OCI-LY3 (cell line): ENCODE measurements around the gene DNAJA4.

ENCODE experiments used
- EZH2phosphoT487 ChIP-seq: fragments of 200-600 bp; shearing (Covaris generic); IDR thresholded peaks from 2 replicates; pipeline ENCODE4 v1.6.1; 2018; ENCODE audit warnings: antibody characterized with exemption, mixed run types, low read depth
- TF ChIP-seq, protein P1 (sequence below): fragments of 200-600, 300-600 bp; sonication (generic); IDR thresholded peaks from 2 replicates; pipeline ENCODE4 v1.5.1; 2014; ENCODE audit warnings: antibody characterized with exemption, low read length, low read depth

DNA sequence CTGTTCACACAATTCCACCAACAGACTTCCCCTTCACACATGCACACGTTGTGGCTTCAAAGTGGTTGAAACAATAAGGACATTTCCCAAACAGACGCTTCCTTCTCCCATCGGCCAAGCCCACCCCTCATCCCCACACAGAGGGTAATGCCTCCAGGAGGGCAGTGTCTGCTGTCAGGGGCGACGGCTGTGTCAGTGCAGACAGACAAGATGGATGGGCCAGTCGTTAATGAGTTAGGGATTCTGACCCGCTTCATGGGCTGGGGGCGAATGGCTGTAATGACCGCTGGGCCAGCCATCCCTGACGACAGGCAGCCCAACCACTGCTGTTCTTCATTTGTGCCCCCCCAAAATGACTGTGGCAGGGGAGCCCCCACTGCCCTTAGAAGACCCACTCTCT, 55.2 kb downstream of the DNAJA4 start:
- TF ChIP-seq, protein P1, sequence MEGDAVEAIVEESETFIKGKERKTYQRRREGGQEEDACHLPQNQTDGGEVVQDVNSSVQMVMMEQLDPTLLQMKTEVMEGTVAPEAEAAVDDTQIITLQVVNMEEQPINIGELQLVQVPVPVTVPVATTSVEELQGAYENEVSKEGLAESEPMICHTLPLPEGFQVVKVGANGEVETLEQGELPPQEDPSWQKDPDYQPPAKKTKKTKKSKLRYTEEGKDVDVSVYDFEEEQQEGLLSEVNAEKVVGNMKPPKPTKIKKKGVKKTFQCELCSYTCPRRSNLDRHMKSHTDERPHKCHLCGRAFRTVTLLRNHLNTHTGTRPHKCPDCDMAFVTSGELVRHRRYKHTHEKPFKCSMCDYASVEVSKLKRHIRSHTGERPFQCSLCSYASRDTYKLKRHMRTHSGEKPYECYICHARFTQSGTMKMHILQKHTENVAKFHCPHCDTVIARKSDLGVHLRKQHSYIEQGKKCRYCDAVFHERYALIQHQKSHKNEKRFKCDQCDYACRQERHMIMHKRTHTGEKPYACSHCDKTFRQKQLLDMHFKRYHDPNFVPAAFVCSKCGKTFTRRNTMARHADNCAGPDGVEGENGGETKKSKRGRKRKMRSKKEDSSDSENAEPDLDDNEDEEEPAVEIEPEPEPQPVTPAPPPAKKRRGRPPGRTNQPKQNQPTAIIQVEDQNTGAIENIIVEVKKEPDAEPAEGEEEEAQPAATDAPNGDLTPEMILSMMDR, result no peak
- TF ChIP-seq EZH2phosphoT487, result no peak
